Natural killer cell (primary cell): ENCODE data around the gene CCNK. TPM values are rescaled to one million over a fixed set of nuclear protein-coding genes. Genes with fewer than 3 reads are reported as not detected.

Source experiments
- ATAC-seq, 3 donors: fragments of 150-1000 bp in 2 of 3; fragments of 200-7000 bp in 1 of 3; cut with Tn5 transposase; 1 replicate in 1 of 3; 2 replicates in 2 of 3; pipeline ENCODE4 v1.10.0; 2021; ENCODE audit warnings: mild to moderate bottlenecking in 2 of 3, moderate library complexity in 2 of 3
- DNase-seq, 2 donors: peaks; one replicate each; pipeline versions ENCODE4 v3.0.0 to v3.0.0-alpha.2; 2013 to 2021; ENCODE audit warnings: mixed read lengths in 1 of 2
- H3K27ac ChIP-seq: one replicate; pipeline ENCODE4 v1.5.1; 2013; ENCODE audit warnings: mild to moderate bottlenecking, low read length
- H3K27me3 ChIP-seq: one replicate; pipeline ENCODE4 v1.6.1; 2013; ENCODE audit warnings: low read length; ENCODE audit not compliant: control insufficient read depth, insufficient read depth
- H3K36me3 ChIP-seq: one replicate; pipeline ENCODE4 v1.6.1; 2013; ENCODE audit warnings: low read length; ENCODE audit not compliant: control insufficient read depth, insufficient read depth
- H3K4me1 ChIP-seq: one replicate; pipeline ENCODE4 v1.6.1; 2013; ENCODE audit warnings: low read length; ENCODE audit not compliant: control insufficient read depth, insufficient read depth
- H3K4me3 ChIP-seq: one replicate; pipeline ENCODE4 v1.5.1; 2013; ENCODE audit warnings: low read length
- H3K9me3 ChIP-seq: one replicate; pipeline ENCODE4 v1.6.1; 2013; ENCODE audit warnings: low read length; ENCODE audit not compliant: control insufficient read depth, insufficient read depth
- H3K27ac Mint-ChIP-seq, 2 donors: one replicate each; pipeline ENCODE4 v1.8.0; 2022; ENCODE audit warnings: mild to moderate bottlenecking in 2 of 2, mixed read lengths in 2 of 2, moderate library complexity in 1 of 2
- H3K27me3 Mint-ChIP-seq, 2 donors: one replicate each; pipeline ENCODE4 v1.8.0; 2022; ENCODE audit warnings: low read depth in 2 of 2, mixed read lengths in 2 of 2
- H3K36me3 Mint-ChIP-seq: one replicate; pipeline ENCODE4 v1.8.0; 2022; ENCODE audit warnings: mixed read lengths
- H3K4me1 Mint-ChIP-seq, 2 donors: one replicate each; pipeline ENCODE4 v1.8.0; 2022; ENCODE audit warnings: mixed read lengths in 2 of 2
- H3K4me3 Mint-ChIP-seq: one replicate; pipeline ENCODE4 v1.8.0; 2022; ENCODE audit warnings: mild to moderate bottlenecking, moderate library complexity, mixed read lengths
- H3K9me3 Mint-ChIP-seq, 2 donors: one replicate each; pipeline ENCODE4 v1.8.0; 2022; ENCODE audit warnings: mixed read lengths in 2 of 2
- WGBS: methylation state at CpG from one replicate; pipeline ENCODE4 v1.1.7; 2013; ENCODE audit warnings: missing lambda C conversion rate; ENCODE audit not compliant: insufficient coverage; 5-methylcytosine and 5-hydroxymethylcytosine counted together
- intact Hi-C: fragments of 100-400 bp; cut with micrococcal nuclease; formaldehyde crosslinking; loops from one replicate; pipeline ENCODE4 v1.14.2; 2022
- total RNA-seq, 4 donors: library from RNA; stranded (reverse); fragments of 120-200 nt in 1 of 4; gene quantifications; one replicate each; pipeline versions ENCODE4 v1.2.3 to v1.2.4, GENCODE V29; 2013 to 2022
- TF ChIP-seq, protein P1 (sequence below): fragments of 200-600 bp; IDR thresholded peaks from one replicate; pipeline ENCODE4 v1.8.0; 2022; ENCODE audit warnings: antibody characterized with exemption

CCNK gene
- total RNA-seq, 3 donors from 2014 or later (not counting 1 experiment from before 2014, with no cell fraction given): 155 to 168 (median 165) TPM

DNA sequence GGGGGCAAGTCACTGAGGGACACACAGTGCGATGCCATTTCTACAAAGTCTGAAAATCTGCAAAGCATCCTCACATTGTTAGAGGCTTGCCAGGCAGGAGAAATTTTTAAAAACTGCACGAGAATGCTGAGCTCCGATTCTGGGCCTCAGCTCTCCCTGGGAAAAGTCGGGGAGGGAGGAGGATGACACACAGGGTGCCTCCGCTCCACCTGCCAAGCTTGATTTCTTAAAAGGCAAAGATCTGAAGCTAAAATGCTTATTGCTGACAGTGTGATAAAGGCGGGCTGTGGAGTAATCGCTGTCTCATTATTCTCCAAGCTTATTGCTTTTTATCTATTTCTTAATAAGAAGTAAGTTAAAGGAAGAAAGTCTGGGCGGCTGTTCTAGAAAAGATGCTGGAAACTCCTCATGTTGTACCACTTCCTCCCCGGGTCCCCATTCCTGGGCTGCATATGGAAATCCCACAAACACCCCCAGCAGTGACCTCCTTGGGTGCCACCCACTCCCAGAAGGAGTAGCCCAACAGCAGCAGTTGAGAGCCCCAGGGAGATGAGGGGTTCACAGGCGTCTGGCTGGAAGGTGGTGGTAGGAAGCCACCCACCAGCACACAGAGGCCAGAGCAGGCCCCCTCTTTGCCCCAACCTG is 67.8 kb downstream of the CCNK start:
- no peaks in the 10 kb centered on the region for H3K36me3 ChIP-seq
- no peak overlapping the region for H3K4me3 Mint-ChIP-seq
- H3K27ac Mint-ChIP-seq: no peak overlapping the region
- no peaks in the 10 kb centered on the region for H3K4me1 Mint-ChIP-seq
- H3K27me3 ChIP-seq: no peaks in the 10 kb centered on the region
- H3K9me3 Mint-ChIP-seq: no peaks in the 10 kb centered on the region
- intact Hi-C loops: no loop called here
- whole genome bisulfite sequencing: 74% methylated on average over 9 of the region's 10 CpGs
- no peaks in the 10 kb centered on the region for H3K36me3 Mint-ChIP-seq
- no peak for ATAC-seq
- H3K9me3 ChIP-seq: no peaks in the 10 kb centered on the region
- no peak overlapping the region for H3K4me3 ChIP-seq
- H3K27me3 Mint-ChIP-seq: peaks cover 0 to 2% of the 10 kb centered on the region in 2 donors
- H3K27ac ChIP-seq: no peak overlapping the region
- no peak for DNase-seq
- H3K4me1 ChIP-seq: no peaks in the 10 kb centered on the region
- TF ChIP-seq, protein P1, sequence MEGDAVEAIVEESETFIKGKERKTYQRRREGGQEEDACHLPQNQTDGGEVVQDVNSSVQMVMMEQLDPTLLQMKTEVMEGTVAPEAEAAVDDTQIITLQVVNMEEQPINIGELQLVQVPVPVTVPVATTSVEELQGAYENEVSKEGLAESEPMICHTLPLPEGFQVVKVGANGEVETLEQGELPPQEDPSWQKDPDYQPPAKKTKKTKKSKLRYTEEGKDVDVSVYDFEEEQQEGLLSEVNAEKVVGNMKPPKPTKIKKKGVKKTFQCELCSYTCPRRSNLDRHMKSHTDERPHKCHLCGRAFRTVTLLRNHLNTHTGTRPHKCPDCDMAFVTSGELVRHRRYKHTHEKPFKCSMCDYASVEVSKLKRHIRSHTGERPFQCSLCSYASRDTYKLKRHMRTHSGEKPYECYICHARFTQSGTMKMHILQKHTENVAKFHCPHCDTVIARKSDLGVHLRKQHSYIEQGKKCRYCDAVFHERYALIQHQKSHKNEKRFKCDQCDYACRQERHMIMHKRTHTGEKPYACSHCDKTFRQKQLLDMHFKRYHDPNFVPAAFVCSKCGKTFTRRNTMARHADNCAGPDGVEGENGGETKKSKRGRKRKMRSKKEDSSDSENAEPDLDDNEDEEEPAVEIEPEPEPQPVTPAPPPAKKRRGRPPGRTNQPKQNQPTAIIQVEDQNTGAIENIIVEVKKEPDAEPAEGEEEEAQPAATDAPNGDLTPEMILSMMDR: no peak

DNA sequence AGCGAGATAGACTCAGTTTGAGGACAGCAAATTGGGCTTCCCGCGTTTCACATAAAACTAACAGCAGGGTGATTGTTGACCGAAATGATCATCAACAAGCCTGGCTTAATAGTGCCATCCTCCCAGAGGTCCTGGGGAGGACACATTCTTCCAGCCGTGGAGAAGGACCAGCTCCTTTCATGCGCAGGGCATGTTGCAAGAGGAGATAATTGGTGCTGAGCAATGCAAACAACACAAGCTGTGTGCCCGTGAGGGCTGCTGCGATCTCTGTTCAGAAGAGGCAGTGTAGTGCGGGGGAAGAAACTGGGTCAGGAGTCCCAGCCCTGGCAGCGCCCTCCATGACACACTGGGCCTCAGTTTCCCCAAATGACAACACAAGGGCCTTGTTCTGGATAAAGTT is 68.5 kb downstream of the CCNK start:
- Histone ChIP-seq H3K4me1 (no peaks in the 10 kb centered on the region), H3K4me3 (no peak overlapping the region), H3K9me3 (no peaks in the 10 kb centered on the region), H3K27me3 (no peaks in the 10 kb centered on the region), H3K27ac (no peak overlapping the region), H3K36me3 (no peaks in the 10 kb centered on the region)
- DNase-seq: no peak
- TF ChIP-seq, protein P1: no peak
- WGBS: 92% methylated on average over 10 of the region's 10 CpGs
- intact Hi-C loops: no loop called here
- Mint-ChIP-seq H3K4me1 (no peaks in the 10 kb centered on the region), H3K27ac (no peak overlapping the region), H3K36me3 (no peaks in the 10 kb centered on the region), H3K9me3 (no peaks in the 10 kb centered on the region), H3K27me3 (peaks cover 0 to 2% of the 10 kb centered on the region in 2 donors), H3K4me3 (no peak overlapping the region)
- no peak for ATAC-seq

DNA sequence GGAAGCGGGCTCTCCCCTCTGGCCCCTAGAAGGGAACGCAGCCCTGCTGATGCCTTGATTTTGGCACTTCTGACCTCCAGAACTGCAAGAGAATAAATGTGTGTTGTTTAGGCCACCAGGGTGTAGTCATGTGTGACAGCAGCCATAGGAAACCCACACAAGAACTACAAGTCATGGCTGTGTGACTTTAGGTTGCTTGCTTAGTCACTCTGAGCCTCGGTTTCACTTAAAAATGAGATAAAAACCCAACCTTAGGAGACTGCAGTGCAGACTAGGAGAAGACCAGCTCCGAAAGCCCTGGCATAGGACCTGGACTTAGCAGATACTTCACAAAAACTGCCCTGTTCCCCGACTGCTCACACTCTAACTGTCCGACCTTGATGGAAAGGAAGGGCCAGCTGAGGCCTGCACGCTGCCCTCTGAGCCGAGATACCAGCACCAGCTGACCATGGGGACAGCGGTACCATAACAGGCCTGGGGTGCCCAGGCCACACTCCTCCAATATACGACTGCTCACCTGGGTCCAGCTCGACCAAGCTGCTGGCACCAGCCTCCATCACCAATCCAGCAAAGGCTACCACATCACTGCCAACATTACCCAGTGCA is 69.3 kb downstream of the CCNK start:
- Mint-ChIP-seq H3K27me3 (no peaks in the 10 kb centered on the region), H3K27ac (no peak overlapping the region), H3K4me1 (no peaks in the 10 kb centered on the region), H3K36me3 (no peaks in the 10 kb centered on the region), H3K9me3 (no peaks in the 10 kb centered on the region), H3K4me3 (no peak overlapping the region)
- Histone ChIP-seq H3K36me3 (no peaks in the 10 kb centered on the region), H3K4me3 (no peak overlapping the region), H3K27ac (no peak overlapping the region), H3K9me3 (no peaks in the 10 kb centered on the region), H3K27me3 (no peaks in the 10 kb centered on the region), H3K4me1 (no peaks in the 10 kb centered on the region)
- ATAC-seq: no peak
- TF ChIP-seq, protein P1: no peak
- no peak for DNase-seq
- intact Hi-C loops: no loop called here
- 92% methylated on average over 11 of the region's 11 CpGs for WGBS
